AG10803 (cell line): ENCODE measurements around the gene CENPC.
"Not testable (repeated sequence)": the region's sequence is repeated elsewhere in the genome, so short reads cannot be mapped to it uniquely, and the experiment has no call there.

Source experiments
- DNase-seq: peaks from one replicate; pipeline ENCODE4 v3.0.0; 2010; ENCODE audit warnings: low read depth
- H3K4me3 ChIP-seq: 2 replicates; pipeline ENCODE4 v1.5.1; 2011; ENCODE audit warnings: mild to moderate bottlenecking, low read length, control low read depth
- CTCF ChIP-seq: conservative IDR thresholded peaks from 2 replicates; pipeline ENCODE4 v1.5.1; 2011; ENCODE audit warnings: mild to moderate bottlenecking, low read length, control low read depth, inconsistent platforms

The CENPC gene

GRCh38 chr4:67568820-67569219 is 23.5 kb upstream of the CENPC start:
- DNase-seq: no peak
- no peak for TF ChIP-seq CTCF
- no peak overlapping the region for H3K4me3 ChIP-seq

- DNase-seq: no peak
- no peak for TF ChIP-seq CTCF
Measured at GRCh38 chr4:67566335-67566734, 21.0 kb upstream of the CENPC start.

GRCh38 chr4:67565284-67565683 is 20.0 kb upstream of the CENPC start:
- peak; percentile 42 for DNase-seq
- TF ChIP-seq CTCF: no peak
- H3K4me3 ChIP-seq: no peak overlapping the region

More at GRCh38 chr4:67566335-67566734, 21.0 kb upstream of the CENPC start:
- no peak overlapping the region for H3K4me3 ChIP-seq

GRCh38 chr4:67558493-67558892 is 13.2 kb upstream of the CENPC start, which contains the start of gene STAP1:
Gene STAP1 (plus strand): TSS chr4:67558727. CDS start chr4:67558810, 83 bp downstream.
- TF ChIP-seq CTCF: no peak
- no peak within 1 kb of the TSS for H3K4me3 ChIP-seq
- DNase-seq: no peak

- DNase-seq: no peak
- no peak for TF ChIP-seq CTCF
- no peak overlapping the region for H3K4me3 ChIP-seq
Measured at GRCh38 chr4:67556436-67556835, 11.1 kb upstream of the CENPC start.

GRCh38 chr4:67555447-67555846 is 10.1 kb upstream of the CENPC start:
- H3K4me3 ChIP-seq: no peak overlapping the region
- TF ChIP-seq CTCF: no peak
- DNase-seq: no peak

- H3K4me3 ChIP-seq: no peak overlapping the region
- DNase-seq: no peak
- TF ChIP-seq CTCF: no peak
Measured at GRCh38 chr4:67554096-67554495, 8.8 kb upstream of the CENPC start.

GRCh38 chr4:67552146-67552792 is 7.0 kb upstream of the CENPC start:
- H3K4me3 ChIP-seq, DNase-seq: not testable (repeated sequence)
